Stimulated activated naive CD4-positive, alpha-beta T cell treated with Interleukin-2 at 50 U/mL for 16 hours (primary cell): Measurements from ENCODE around the gene SCML1.
"Not testable (repeated sequence)": the region's sequence is repeated elsewhere in the genome, so short reads cannot be mapped to it uniquely, and the experiment has no call there.

Source experiments
- DNase-seq: peaks from one replicate; lab custom pipeline; 2025; lab: John Stamatoyannopoulos, UW

Gene SCML1

GRCh38 chrX:17738737-17739535 lies 1.6 kb downstream of the SCML1 start:
- DNase-seq: no peak

DNA sequence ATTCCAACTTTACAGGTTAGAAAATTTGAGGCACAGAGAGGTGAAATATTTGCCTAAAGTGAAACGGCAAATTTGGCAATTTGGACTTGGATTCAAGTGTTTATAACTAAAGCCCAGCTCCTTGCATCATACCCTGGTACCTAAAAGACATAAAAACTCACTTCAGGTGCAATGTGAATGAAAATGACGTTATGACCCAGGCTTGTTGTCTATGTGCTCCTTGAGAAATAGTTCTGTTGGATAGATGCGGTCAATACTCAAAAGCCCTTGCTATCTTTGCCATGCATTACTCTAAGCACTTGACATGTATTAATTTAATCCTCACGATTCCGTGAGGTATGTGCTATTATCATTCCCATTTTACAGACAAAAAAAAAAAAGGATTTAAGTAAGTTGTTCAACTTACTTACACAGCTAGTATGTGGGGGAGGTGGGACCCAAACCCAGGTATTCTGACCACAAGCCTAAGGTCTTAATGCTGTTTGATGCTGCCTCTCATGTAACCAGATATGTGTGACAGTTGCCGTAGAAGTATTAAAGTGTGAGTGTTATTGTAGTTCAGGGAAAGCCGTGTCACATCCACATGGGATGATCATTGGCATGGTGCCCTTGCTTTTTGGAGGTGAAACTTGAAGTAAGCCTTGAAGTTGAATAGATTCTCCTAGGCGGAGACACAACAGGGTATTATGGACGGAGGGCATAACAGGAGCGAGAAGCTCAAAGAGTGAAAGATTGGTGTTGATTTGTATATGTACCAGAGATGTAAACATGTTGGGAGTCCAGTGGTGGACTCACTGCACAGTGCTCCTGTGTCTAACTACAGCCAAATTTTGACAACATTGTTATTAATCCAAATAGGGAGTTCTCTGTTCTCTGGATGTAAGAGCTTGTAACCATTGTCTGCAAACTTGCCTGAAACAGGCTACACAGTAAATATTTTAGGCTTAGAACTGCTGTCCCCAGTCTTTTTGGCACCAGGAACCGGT lies 3.1 kb downstream of the SCML1 start:
- no peak for DNase-seq

DNA sequence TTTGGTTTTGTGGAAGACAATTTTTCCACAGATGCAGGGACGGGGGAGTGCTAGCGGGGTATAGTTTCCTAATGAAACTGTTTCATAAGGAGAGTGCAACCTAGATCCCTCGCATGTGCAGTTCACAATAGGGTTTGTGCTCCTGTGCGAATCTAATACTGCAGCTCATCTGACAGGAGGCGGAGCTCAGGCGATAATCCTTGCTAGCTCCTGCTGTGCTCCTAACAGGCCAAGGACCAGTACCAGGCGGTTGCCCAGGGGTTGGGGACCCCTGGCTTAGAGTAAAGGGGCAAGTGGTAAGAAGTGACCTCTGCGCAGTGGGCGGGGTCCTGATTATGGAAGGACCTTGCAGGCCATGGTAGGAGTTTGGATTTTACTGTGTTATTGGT lies 3.8 kb downstream of the SCML1 start:
- DNase-seq: no peak

DNA sequence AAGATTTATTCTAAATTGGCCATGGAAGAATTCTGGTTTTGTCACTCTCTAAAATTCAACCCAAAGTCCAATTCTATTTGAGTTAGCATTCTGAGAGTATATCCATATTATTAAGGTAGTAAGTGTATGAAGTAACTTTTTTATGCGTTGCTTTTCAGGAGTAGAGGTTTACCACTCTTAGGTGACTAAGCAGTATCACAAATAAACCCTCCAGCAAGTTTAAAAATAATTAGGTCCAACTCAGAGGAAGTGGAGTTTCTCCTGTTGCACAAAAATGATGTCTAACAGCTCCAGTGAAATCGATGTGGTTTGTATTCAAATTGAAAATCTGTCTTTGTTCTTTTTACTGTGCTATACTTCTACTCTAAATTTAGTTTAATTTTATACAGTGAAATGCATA lies 6.6 kb downstream of the SCML1 start:
- no peak for DNase-seq

GRCh38 chrX:17744896-17745523 lies 7.7 kb downstream of the SCML1 start:
- no peak for DNase-seq

DNA sequence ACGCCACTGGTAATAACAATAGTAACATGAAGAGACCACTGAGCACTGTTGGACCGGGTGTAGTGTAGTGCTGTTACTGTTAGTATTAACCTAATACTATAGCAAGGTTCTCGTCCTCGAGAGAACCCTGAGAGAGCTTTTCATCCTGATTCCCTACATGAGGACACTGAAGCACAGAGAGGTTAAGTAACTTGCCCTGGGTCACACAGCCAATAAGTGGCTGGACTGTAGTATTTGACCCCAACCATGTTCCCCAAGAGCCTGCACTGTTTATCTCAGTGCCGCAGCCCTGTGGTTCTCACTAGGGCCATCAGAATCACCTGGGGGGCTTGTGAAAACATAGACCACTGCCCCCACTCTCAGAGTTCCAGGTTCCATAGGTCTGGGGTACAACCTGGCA lies 10.4 kb downstream of the SCML1 start:
- DNase-seq: no peak

DNA sequence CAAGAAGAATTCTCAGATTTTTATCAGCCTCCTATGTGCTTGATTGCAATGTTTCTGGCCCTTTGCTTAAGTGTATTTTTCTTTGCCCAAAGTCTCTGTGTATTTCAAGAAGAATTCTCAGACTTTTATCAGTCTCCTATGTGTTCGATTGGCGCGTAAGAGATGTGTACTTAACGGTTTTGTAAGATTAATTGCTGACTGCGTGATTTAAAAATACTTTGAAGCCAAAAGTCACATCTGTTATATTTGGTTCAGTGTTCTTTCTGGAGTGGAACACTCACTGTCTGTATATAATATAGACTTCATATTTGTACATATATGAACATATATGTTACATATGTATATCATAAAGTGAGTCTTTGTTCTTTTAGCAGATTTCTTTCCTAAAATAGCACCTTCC lies 11.4 kb downstream of the SCML1 start:
- DNase-seq: no peak

GRCh38 chrX:17750436-17750835 lies 13.1 kb downstream of the SCML1 start:
- DNase-seq: no peak

DNA sequence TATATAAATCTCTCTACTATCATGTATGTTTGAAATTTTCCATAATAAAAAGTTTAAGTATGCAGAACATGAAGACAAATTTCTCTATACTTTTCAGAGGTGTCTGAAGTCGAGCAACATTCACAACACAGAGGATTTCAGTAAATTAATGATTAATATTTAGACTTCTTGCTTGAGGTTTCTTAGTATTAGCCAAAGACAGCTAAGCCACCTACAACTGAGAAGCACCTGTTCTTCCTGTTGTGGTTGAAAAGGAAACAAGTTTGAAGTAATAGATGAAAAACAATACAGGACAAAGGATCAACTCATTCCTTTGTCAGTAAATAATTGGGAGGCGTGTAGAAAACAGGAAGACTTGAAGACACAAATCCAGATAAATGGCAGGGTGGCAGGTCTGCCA lies 21.1 kb downstream of the SCML1 start:
- no peak for DNase-seq

DNA sequence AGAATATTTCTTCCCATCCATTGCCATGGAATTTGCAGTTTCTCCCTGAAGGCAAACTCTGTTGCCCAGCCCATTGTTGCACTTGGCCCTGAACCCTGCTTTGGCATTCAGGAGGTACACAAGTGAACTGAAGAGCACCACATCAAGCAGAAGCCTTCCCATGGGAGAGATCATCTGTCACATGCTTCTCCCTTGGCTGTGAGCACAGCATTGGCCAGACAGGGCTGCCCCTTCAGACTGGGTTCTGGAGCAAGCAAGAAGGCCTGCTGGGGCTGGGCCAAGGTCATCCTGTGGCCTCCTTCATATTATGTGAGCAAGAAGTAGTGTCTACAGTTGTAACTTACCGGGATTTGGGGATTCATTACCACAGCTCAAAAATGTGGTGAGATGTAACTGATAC lies 22.7 kb downstream of the SCML1 start:
- DNase-seq: no peak

DNA sequence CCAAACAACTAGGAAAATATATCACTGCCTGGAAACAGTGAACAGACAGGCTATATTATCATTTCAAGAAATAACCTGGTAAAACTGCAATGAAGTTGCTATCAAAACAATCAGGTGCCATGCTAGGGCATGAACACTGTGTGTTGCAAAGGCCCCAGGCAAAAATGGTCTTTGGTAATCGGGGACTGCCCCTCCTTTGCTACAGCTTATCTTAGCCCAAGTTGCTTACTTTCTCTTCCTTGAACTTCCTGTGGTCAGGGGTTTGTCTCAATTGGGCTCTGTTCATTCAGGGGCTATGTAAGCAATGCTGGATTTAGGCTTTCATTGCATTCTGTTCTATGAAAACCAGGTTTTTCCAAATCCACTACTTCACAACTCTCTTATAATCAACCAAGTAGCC lies 30.4 kb downstream of the SCML1 start:
- DNase-seq: no peak

DNA sequence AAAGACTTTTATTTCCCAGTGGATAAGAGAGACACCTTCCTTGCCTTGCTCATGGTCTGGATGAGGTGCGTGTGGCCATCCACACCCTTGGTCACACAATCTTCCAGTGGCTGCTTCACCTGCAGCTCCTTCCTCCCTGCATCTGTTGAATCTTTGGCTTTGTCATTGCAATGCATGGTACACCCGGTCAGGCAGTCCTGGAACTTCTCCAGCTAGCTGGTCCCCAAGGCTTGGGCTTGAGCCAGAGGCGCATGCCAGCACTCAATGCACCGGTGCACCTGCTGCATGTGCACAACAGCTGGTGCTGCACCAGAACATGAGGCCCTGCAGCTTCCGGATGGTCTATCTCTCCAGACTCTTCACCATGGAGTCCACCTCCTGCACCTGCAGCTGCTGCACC lies 31.7 kb downstream of the SCML1 start:
- DNase-seq: no peak

GRCh38 chrX:17769701-17770269 lies 32.5 kb downstream of the SCML1 start:
- DNase-seq: no peak

GRCh38 chrX:17773221-17773876 lies 36.1 kb downstream of the SCML1 start:
- no peak for DNase-seq

GRCh38 chrX:17774053-17774452 lies 36.8 kb downstream of the SCML1 start:
- no peak for DNase-seq

GRCh38 chrX:17778997-17779396 lies 41.7 kb downstream of the SCML1 start:
- no peak for DNase-seq

- DNase-seq: no peak
Measured at GRCh38 chrX:17779434-17779833, 42.1 kb downstream of the SCML1 start.

DNA sequence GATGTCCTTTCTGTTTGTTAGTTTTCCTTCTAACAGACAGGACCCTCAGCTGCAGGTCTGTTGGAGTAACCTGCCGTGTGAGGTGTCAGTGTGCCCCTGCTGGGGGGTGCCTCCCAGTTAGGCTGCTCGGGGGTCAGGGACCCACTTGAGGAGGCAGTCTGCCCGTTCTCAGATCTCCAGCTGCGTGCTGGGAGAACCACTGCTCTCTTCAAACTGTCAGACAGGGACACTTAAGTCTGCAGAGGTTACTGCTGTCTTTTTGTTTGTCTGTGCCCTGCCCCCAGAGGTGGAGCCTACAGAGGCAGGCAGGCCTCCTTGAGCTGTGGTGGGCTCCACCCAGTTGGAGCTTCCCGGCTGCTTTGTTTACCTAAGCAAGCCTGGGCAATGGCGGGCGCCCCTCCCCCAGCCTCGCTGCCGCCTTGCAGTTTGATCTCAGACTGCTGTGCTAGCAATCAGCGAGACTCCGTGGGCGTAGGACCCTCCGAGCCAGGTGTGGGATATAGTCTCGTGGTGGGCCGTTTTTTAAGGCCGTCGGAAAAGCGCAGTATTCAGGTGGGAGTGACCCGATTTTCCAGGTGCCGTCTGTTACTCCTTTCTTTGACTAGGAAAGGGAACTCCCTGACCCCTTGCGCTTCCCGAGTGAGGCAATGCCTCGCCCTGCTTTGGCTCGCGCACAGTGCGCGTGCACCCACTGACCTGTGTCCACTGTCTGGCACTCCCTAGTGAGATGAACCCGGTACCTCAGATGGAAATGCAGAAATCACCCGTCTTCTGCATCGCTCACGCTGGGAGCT lies 49.5 kb downstream of the SCML1 start:
- DNase-seq: not testable (repeated sequence)

- DNase-seq: no peak
Measured at GRCh38 chrX:17787557-17787956, 50.3 kb downstream of the SCML1 start.

DNA sequence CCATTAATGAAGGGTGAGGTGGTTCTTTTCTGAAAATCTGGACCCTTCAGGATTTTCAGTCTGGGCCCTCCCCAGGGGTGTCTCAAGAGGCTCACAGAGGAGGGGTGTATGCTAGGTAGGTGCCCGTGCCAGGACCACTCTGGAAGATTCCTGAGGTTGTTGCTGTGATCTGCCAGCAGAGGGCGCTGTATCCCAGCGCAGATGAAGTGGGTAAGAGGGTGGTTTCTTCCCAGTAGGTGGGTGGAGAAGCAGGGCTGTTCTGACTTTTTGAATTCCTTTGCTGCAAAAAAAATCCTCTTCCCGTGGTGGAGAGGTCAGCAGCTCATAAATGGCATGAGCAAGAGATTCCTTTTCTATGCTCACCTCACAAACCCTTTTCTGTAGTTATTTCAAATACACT lies 51.1 kb downstream of the SCML1 start:
- no peak for DNase-seq
